Liver (tissue), 9 donors: ENCODE results near the gene CTNNAL1. TPM values are rescaled to one million over a fixed set of nuclear protein-coding genes. Genes with fewer than 3 reads are reported as not detected.

Experiments
- DNase-seq: peaks from one replicate; pipeline ENCODE4 v3.0.0-alpha.2; 2017; ENCODE audit warnings: low spot score
- H3K27ac ChIP-seq, 2 donors: one replicate each; pipeline ENCODE4 v1.7.0; 2013; ENCODE audit warnings: inconsistent platforms in 2 of 2, low read length in 2 of 2, control low read depth in 1 of 2, low read depth in 1 of 2, mild to moderate bottlenecking in 1 of 2
- H3K27me3 ChIP-seq, 4 donors: one replicate each; pipeline versions ENCODE4 v1.6.1 to v1.7.0; 2013; ENCODE audit warnings: low read length in 3 of 4, inconsistent platforms in 1 of 4, mild to moderate bottlenecking in 1 of 4, moderate library complexity in 1 of 4; ENCODE audit not compliant: control insufficient read depth in 4 of 4, insufficient read depth in 4 of 4
- H3K36me3 ChIP-seq, 4 donors: one replicate each; pipeline versions ENCODE4 v1.6.1 to v1.7.0; 2013; ENCODE audit warnings: low read length in 3 of 4, mild to moderate bottlenecking in 3 of 4, low read depth in 1 of 4, moderate library complexity in 1 of 4; ENCODE audit not compliant: control insufficient read depth in 4 of 4, insufficient read depth in 3 of 4
- H3K4me1 ChIP-seq, 4 donors: one replicate each; pipeline versions ENCODE4 v1.6.1 to v1.7.0; 2013; ENCODE audit warnings: low read length in 3 of 4, mild to moderate bottlenecking in 3 of 4, moderate library complexity in 1 of 4; ENCODE audit not compliant: control insufficient read depth in 4 of 4, insufficient read depth in 4 of 4
- H3K4me3 ChIP-seq, 3 donors: one replicate each; pipeline versions ENCODE4 v1.6.1 to v1.7.0; 2013; ENCODE audit warnings: low read length in 3 of 3, control low read depth in 1 of 3, low read depth in 1 of 3, mild to moderate bottlenecking in 1 of 3
- H3K9ac ChIP-seq, 2 donors: one replicate each; pipeline ENCODE4 v1.7.0; 2013; ENCODE audit warnings: low read length in 2 of 2, mild to moderate bottlenecking in 2 of 2, moderate library complexity in 2 of 2, control low read depth in 1 of 2, low read depth in 1 of 2
- H3K9me3 ChIP-seq, 4 donors: one replicate each; pipeline versions ENCODE4 v1.6.1 to v1.7.0; 2013; ENCODE audit warnings: low read length in 3 of 4; ENCODE audit not compliant: control insufficient read depth in 4 of 4
- ATF3 ChIP-seq: IDR thresholded peaks from 2 replicates; pipeline ENCODE4 v1.6.1; 2016; ENCODE audit warnings: antibody characterized with exemption
- EGR1 ChIP-seq, 2 donors: IDR thresholded peaks; 2 replicates each; pipeline ENCODE4 v1.6.1; 2016 to 2018; ENCODE audit warnings: antibody characterized with exemption in 2 of 2, low read depth in 2 of 2
- FOXA1 ChIP-seq: IDR thresholded peaks from 2 replicates; pipeline ENCODE4 v1.6.1; 2016; ENCODE audit warnings: antibody characterized with exemption
- FOXA2 ChIP-seq: IDR thresholded peaks from 2 replicates; pipeline ENCODE4 v1.6.1; 2016; ENCODE audit warnings: antibody characterized with exemption
- GABPA ChIP-seq, 2 donors: IDR thresholded peaks in 1 of 2; conservative IDR thresholded peaks in 1 of 2; 2 replicates each; pipeline ENCODE4 v1.6.1; 2016; ENCODE audit warnings: antibody characterized with exemption in 2 of 2, mild to moderate bottlenecking in 1 of 2, moderate library complexity in 1 of 2
- HNF4A ChIP-seq, 2 donors: conservative IDR thresholded peaks; 2 replicates each; pipeline ENCODE4 v1.6.1; 2016; ENCODE audit warnings: antibody characterized with exemption in 2 of 2, mild to moderate bottlenecking in 2 of 2
- HNF4G ChIP-seq: IDR thresholded peaks from 2 replicates; pipeline ENCODE4 v1.6.1; 2016; ENCODE audit warnings: antibody characterized with exemption
- MAX ChIP-seq: IDR thresholded peaks from 2 replicates; pipeline ENCODE4 v1.6.1; 2016; ENCODE audit warnings: antibody characterized with exemption
- NR2F2 ChIP-seq: IDR thresholded peaks from 2 replicates; pipeline ENCODE4 v1.6.1; 2016; ENCODE audit warnings: antibody characterized with exemption
- RAD21 ChIP-seq, 2 donors: IDR thresholded peaks; 2 replicates each; pipeline ENCODE4 v1.6.1; 2016; ENCODE audit warnings: antibody characterized with exemption in 2 of 2, mild to moderate bottlenecking in 2 of 2
- REST ChIP-seq: IDR thresholded peaks from 2 replicates; pipeline ENCODE4 v1.6.1; 2016; ENCODE audit warnings: antibody characterized with exemption, mild to moderate bottlenecking
- RXRA ChIP-seq, 2 donors: IDR thresholded peaks; 2 replicates each; pipeline ENCODE4 v1.6.1; 2017 to 2018; ENCODE audit warnings: antibody characterized with exemption in 2 of 2, mild to moderate bottlenecking in 1 of 2
- SP1 ChIP-seq: IDR thresholded peaks from 2 replicates; pipeline ENCODE4 v1.6.1; 2018; ENCODE audit warnings: antibody characterized with exemption, mild to moderate bottlenecking
- TAF1 ChIP-seq: conservative IDR thresholded peaks from 2 replicates; pipeline ENCODE4 v1.6.1; 2016; ENCODE audit warnings: antibody characterized with exemption, mild to moderate bottlenecking
- YY1 ChIP-seq: IDR thresholded peaks from 2 replicates; pipeline ENCODE4 v1.6.1; 2016; ENCODE audit warnings: antibody characterized with exemption, mild to moderate bottlenecking
- ZBTB33 ChIP-seq: IDR thresholded peaks from 2 replicates; pipeline ENCODE4 v1.6.1; 2016; ENCODE audit warnings: antibody characterized with exemption
- polyA plus RNA-seq, 2 donors: library from polyadenylated mRNA; stranded (reverse) in 1 of 2; unstranded in 1 of 2; fragments of 200-250 nt in 1 of 2; fragments of >200 nt in 1 of 2; fragmentation: Nextera tagmentation in 1 of 2; extraction: Ambion mirVana in 1 of 2; gene quantifications; one replicate each; pipeline versions ENCODE4 v1.2.1 to v1.2.3, GENCODE V29; 2013 to 2015
- total RNA-seq, 2 donors: library from RNA; depleted of rRNA; stranded (reverse); fragments of >200 nt; gene quantifications; one replicate each; pipeline ENCODE4 v1.2.3, GENCODE V29; 2014
- TF ChIP-seq, protein P1 (sequence below): fragments of 150-350 bp; IDR thresholded peaks from 2 replicates; pipeline ENCODE4 v1.5.1; 2017; ENCODE audit warnings: improper control_type of control experiment, low read depth, low read length; ENCODE audit not compliant: missing input control
- donor health status: healthy.
- donor health status: healthy.
- donor health status: healthy.
- donor health status: healthy.
- donor health status: healthy.

Gene CTNNAL1
- total and polyA plus RNA-seq, 4 donors, result 10.5 to 31.5 (median 18.6) TPM

DNA sequence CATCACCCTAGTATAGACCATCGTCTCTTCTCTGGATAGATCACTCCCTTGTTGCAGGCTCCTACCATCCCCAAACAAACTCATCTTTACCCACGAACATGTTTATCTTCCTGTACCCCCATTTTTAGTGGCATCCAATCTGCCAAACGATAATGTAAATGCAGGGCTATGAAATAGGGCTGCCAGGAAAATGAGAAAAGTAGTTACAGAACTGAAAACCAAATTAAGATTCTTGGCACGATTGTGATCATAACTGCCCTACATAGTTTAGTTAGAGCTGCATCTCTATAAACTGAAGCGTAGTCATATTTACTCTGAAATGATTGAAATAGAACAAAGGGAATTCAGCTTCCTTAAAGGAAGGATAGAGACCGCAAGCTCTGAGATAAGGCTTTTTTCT lies 53.0 kb downstream of the CTNNAL1 start (continued):
- TF ChIP-seq ATF3 (no peak), FOXA1 (no peak), REST (no peak)

GRCh38 chr9:108956631-108957026 lies 56.7 kb downstream of the CTNNAL1 start:
- TF ChIP-seq FOXA2, result no peak
- TF ChIP-seq RXRA (IDR thresholded peaks at IDR 0.05), result no peak
- no peak for TF ChIP-seq HNF4G
- no peak for TF ChIP-seq ATF3
- TF ChIP-seq GABPA (IDR thresholded peaks at IDR 0.05 in 1 of 2, conservative IDR thresholded peaks at IDR 0.05 in 1 of 2), result no peak
- no peak for TF ChIP-seq MAX
- no peak for TF ChIP-seq HNF4A (conservative IDR thresholded peaks at IDR 0.05)
- TF ChIP-seq NR2F2, result no peak
- TF ChIP-seq EGR1 (IDR thresholded peaks at IDR 0.05; ENCODE audit: low read depth in 2 of 2), result no peak
- no peak for TF ChIP-seq YY1
- no peak for TF ChIP-seq FOXA1
- no peak for TF ChIP-seq SP1
- TF ChIP-seq RAD21 (IDR thresholded peaks at IDR 0.05), result no peak
- TF ChIP-seq TAF1, result no peak
- TF ChIP-seq, protein P1, sequence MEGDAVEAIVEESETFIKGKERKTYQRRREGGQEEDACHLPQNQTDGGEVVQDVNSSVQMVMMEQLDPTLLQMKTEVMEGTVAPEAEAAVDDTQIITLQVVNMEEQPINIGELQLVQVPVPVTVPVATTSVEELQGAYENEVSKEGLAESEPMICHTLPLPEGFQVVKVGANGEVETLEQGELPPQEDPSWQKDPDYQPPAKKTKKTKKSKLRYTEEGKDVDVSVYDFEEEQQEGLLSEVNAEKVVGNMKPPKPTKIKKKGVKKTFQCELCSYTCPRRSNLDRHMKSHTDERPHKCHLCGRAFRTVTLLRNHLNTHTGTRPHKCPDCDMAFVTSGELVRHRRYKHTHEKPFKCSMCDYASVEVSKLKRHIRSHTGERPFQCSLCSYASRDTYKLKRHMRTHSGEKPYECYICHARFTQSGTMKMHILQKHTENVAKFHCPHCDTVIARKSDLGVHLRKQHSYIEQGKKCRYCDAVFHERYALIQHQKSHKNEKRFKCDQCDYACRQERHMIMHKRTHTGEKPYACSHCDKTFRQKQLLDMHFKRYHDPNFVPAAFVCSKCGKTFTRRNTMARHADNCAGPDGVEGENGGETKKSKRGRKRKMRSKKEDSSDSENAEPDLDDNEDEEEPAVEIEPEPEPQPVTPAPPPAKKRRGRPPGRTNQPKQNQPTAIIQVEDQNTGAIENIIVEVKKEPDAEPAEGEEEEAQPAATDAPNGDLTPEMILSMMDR, result no peak
- TF ChIP-seq REST, result no peak
- no peak for TF ChIP-seq ZBTB33
- no peak overlapping the region for H3K27ac ChIP-seq
- DNase-seq, result no peak

More at GRCh38 chr9:108956631-108957026, 56.7 kb downstream of the CTNNAL1 start:
- no peaks in the 10 kb centered on the region for H3K36me3 ChIP-seq
- H3K9ac ChIP-seq, result no peak overlapping the region
- no peaks in the 10 kb centered on the region for H3K27me3 ChIP-seq
- no peaks in the 10 kb centered on the region for H3K4me1 ChIP-seq
- H3K4me3 ChIP-seq, result no peak overlapping the region
- H3K9me3 ChIP-seq, result no peaks in the 10 kb centered on the region
